SIG-M5 treated with dmso at 0.1 percent for 504 hours (cell line): ENCODE data around the gene GLCE.

Experiments used
- DNase-seq: peaks from one replicate; lab custom pipeline; 2025; ENCODE audit not compliant: unreplicated experiment; lab: John Stamatoyannopoulos, UW

The GLCE gene

GRCh38 chr15:69160141-69160993 lies at the start of gene GLCE:
GLCE (plus strand) TSS chr15:69160635; CDS start chr15:69255807, 95,172 bp downstream.
- DNase-seq, result peak; percentile 90

DNA sequence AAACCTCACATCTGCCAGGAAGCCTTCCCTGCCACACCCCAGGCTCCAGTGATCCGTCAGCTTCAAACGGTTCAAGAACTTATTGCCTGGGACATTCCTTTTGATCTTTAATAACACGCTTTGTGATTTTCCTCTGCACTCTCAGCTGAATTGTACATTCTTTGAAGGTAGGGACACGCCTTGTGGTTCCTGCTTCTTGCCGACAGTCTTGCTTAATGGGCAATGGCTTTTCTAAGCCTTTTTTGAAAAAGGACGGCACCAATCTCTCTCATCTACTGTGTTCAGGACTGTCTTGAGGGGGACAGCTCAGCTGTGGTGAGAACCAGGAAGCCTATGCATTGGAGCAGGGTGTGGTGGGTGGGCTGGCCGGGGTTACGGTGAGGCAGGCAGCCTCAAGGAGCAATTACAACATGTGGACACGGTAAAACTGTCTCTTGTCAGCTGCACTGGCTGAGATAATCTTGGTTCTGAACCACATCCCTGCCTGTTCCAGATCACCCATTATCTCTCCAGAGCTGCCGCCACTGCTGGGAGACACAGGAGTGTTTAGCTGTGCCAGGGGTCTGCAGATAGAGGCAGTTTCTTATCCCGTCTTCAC lies 46.0 kb upstream of the GLCE start:
- no peak for DNase-seq

DNA sequence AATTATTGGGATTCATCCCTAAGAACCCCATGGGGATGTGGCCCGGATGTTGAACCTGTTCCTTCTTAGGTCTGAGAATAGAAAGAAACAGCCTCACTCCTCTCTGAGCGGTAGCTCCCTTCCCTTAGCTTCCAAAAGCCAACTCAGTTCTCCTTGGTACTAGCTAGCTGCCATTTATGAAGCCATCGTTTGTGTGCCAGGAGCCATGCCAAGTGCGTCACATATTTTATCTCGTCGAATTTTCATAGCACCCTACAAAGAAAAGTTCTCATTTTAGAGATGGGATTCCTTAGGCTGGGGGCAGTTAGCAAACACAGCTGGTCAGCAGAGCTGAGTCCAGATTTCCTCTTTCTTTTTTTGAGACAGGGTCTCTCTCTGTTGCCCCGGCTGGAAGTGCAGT lies 45.4 kb upstream of the GLCE start:
- no peak for DNase-seq

GRCh38 chr15:69116391-69116790 lies 44.0 kb upstream of the GLCE start:
- no peak for DNase-seq

- DNase-seq, result no peak
Observed at GRCh38 chr15:69117431-69117871, 43.0 kb upstream of the GLCE start.

GRCh38 chr15:69118089-69118488 lies 42.3 kb upstream of the GLCE start:
- DNase-seq, result no peak

GRCh38 chr15:69119001-69119400 lies 41.4 kb upstream of the GLCE start:
- no peak for DNase-seq

GRCh38 chr15:69119683-69120395 lies 40.6 kb upstream of the GLCE start:
- DNase-seq, result no peak

DNA sequence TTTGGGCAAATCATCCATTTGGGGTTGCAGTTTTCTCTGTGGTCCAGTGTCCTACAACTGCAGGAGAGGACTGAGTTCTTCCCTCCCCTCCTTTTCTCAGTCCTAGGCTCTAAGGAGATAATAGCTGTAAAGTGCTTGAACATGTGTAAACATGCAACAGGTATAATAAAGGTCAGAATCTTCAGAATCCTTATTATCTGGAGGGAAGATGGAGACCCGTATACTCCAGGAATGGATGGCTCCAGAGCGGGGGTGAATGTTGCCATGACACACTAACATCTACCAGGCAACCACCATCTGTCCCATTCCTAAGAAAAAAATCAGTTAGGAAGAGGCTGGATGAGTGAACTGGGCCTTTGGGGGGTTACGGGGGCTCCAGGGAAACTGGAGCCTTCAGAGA lies 39.7 kb upstream of the GLCE start:
- no peak for DNase-seq

DNA sequence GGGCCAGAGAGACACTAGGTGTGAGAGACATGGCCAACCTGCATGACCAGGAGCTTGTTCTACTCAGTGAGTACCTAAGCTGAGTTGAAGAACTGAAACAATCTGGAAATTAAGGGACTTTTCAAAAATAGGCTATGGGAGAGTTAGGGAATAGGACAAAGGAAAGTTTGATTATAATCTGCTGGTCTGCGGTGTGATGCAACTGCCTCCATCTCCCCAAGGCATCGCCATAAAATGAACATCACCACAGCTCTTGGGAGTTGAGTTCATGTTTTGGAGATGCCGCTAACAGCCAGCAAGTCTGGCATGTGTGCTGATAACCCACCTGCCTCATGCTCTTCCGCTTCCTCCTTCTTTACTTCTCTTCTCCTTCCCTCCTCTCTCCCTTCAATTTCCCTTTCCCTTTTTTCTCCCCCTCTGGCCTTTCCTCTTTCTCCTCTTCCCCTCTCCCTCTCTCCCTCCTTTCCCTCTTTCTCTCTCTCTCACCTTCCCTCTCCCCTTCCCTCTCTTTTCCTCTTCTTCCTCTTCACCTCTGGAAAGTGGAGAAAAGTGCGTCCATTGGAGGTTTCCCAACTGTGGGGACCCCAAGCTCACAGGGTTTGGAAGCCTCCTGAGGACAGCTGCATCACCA lies 39.1 kb upstream of the GLCE start:
- DNase-seq, result no peak

GRCh38 chr15:69125236-69125635 lies 35.2 kb upstream of the GLCE start:
- DNase-seq, result no peak

- peak; percentile 52 for DNase-seq
Observed at GRCh38 chr15:69126054-69126469, 34.4 kb upstream of the GLCE start.

GRCh38 chr15:69127306-69127705 lies 33.1 kb upstream of the GLCE start:
- no peak for DNase-seq

GRCh38 chr15:69128667-69129311 lies 31.6 kb upstream of the GLCE start:
- DNase-seq, result no peak

GRCh38 chr15:69131362-69132220 lies 28.8 kb upstream of the GLCE start:
- peak; percentile 72 for DNase-seq

DNA sequence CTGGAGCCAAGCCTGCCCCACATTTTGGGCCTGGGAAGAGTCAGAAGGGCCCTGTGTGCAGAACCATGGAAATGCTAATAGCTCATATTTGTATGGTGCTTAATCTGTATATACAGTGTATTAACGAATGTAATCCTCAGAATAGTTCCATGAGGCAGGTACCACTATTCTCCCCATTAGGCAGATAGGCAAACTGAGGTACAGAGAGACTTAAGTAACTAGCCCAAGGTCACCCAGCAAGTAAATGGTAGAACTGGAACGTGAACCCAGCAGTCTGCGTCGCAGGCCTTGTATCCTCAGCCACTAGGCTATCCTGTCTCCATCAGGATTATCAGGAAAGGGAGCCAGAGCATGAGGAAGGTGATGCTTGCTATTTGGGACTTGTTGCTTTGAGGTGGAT lies 28.0 kb upstream of the GLCE start:
- DNase-seq, result no peak

DNA sequence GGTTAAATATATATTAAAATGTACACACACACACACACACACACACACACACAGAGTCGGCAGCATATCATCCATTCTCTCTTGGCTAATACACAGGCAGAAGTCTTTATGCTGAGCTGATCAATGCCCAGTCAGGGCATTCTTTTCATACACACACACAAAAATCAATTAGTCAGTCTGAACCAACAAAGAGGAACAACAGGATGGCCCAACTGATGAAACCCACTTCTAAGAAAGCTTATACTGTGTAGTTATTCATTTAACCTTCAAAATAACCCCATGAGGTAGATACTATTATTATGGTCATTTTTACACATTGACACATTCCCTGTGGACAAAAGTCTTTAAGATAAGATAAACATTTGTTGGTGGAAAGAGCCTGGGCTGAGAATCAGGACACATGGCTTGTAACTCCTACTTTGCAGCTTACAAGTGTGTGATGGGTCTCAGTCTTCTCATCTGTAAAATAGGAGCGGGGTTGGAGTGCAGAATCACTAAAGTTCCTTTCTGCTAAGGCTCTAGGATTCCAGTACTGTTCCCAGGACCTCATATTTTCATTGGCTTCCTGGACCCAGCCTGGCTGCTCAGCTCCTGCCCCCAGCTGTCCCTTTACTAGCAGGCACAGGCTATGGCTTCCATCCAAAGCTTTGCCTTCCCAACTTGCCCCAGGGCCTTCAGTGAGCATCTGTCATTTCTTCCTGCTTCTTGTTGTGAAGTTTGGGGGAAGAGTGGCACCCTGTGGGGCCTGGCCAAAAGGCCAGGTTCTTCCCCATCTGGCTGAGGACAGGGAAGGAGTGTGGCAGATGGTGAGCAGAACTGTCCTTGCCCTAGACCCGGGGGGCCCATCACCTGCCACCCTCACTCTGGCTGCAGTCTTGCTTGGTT lies 27.2 kb upstream of the GLCE start:
- DNase-seq, result no peak

DNA sequence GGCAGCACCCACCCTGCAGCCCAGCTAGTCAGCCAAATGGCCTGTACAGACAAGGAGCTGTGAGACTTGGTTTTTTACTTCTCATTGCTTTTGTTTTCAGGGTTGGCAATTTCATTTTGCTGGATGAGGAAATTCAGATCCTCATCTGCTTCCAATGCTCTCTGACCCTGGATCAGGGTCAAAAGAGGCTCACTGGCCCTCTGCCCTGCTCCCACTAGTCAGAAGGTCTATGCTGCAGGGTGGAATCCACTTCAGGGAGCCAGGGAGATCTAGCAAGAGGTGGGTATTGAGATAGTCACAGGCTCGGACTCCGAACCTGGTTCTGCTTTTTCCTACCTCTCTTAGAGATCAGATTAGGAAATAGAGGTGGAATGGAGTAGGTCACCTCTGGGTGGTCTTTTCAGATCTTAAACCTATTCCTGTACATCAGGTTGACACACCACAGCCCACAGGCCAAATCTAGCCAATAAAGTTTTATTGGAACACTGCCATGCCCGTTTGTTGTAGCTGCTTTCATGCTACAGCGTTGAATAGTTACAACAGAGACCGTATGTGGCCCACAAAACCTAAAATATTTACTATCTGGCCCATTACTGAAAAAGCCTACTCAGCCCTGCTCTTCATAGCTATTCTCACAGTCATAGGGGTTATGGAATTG lies 26.4 kb upstream of the GLCE start:
- DNase-seq, result no peak
